ENCODE data around the gene PRDX6. TPM values are rescaled to one million over a fixed set of nuclear protein-coding genes. Genes with fewer than 3 reads are reported as not detected.

The PRDX6 gene
- total and polyA plus RNA-seq, 2 of the 4 experiments (the other 2 are of a cell fraction): 373 to 426 TPM

DNA sequence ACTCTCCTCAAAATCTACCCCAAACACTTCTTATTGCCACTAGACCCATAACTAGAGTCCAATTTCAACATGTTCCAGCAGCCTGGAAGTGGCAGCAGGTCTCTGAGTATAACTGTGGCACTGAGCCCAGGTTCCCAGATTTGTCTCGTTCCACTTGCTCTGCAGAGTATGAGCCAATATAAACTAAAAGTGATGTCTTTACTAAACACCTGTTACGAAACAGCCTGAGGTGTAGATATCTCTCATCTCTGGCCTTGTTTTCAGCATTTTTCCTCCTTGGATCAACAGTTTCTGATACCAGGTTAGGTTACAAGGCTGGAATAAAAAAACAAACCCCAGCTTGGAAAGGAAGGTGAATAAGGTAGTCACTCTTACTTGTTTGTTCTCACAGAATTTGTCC lies 25.2 kb upstream of the PRDX6 start:
- H2AFZ ChIP-seq (replicated peaks; ENCODE audit: low read length, poor library complexity): no peak overlapping the region
- H3K14ac ChIP-seq (replicated peaks; ENCODE audit: low read depth, low read length): no peak overlapping the region
- H3K9ac ChIP-seq (ENCODE audit: low read depth, low read length): no peak overlapping the region
- dilution Hi-C loops (cut with HindIII; ENCODE audit: low sequenced_read_pairs, unreplicated experiment) (no loop called here), in situ Hi-C loops (cut with MboI; ENCODE audit: low sequenced_read_pairs) (no loop called here), intact Hi-C loops (cut with micrococcal nuclease) (no loop called here)
- POLR2A ChIA-PET (ENCODE audit: unreplicated experiment): no interaction called here
- no peaks in the 10 kb centered on the region for H3K9me3 ChIP-seq (ENCODE audit: control insufficient read depth, insufficient read depth, low read length)
- no peak overlapping the region for H3K27ac ChIP-seq (ENCODE audit: insufficient read depth, low read length)
- no peak overlapping the region for H3K23ac ChIP-seq (ENCODE audit: low read depth, low read length)
- no peak overlapping the region for H2BK5ac ChIP-seq (ENCODE audit: low read depth, low read length, poor library complexity, severe bottlenecking)
- H3K4ac ChIP-seq (ENCODE audit: low read depth, low read length): no peak overlapping the region
- H3K4me3 ChIP-seq (ENCODE audit: insufficient read depth, low read depth, low read length): no peak overlapping the region
- H3K4me1 ChIP-seq (ENCODE audit: control insufficient read depth, insufficient read depth, low read length): peaks cover 12% of the 10 kb centered on the region
- no peak overlapping the region for H3K18ac ChIP-seq (ENCODE audit: low read depth, low read length)
- no CpG with 5 or more reads among the region's 2 CpGs for WGBS, 2 experiments (ENCODE audit: extremely low coverage in 2 of 2, insufficient read length in 1 of 2)
- peaks cover 2 to 22% of the 10 kb centered on the region in 2 experiments; a peak in 2 of 4 replicates for H3K79me1 ChIP-seq (ENCODE audit: low read depth in 1 of 2, low read length in 2 of 2)
- H2AK5ac ChIP-seq (ENCODE audit: low read depth, low read length): no peak overlapping the region
- no peak overlapping the region for H3K4me2 ChIP-seq (ENCODE audit: low read depth, low read length)
- peaks cover 4% of the 10 kb centered on the region for H3K9me1 ChIP-seq (ENCODE audit: insufficient read depth, low read length)
- no peak overlapping the region for H4K8ac ChIP-seq (ENCODE audit: low read depth in 2 of 2, low read length in 2 of 2)
- DNase-seq (peak; percentile 56), ATAC-seq (ENCODE audit: low read depth) (peak; percentile 36; the same call in 1 of the 2 replicates)
- no peak overlapping the region for H2AK9ac ChIP-seq (replicated peaks; ENCODE audit: low read depth, low read length, poor library complexity)
- H4K20me1 ChIP-seq (ENCODE audit: insufficient read depth, low read length): no peaks in the 10 kb centered on the region
- no peak overlapping the region for H2BK20ac ChIP-seq (ENCODE audit: low read depth, low read length)
- no peak overlapping the region for H4K91ac ChIP-seq (ENCODE audit: insufficient read depth, low read depth, low read length)
- H4K5ac ChIP-seq (ENCODE audit: low read depth, low read length): no peak overlapping the region
- no peaks in the 10 kb centered on the region for H3K36me3 ChIP-seq (ENCODE audit: control insufficient read depth, insufficient read depth, low read length)
- CTCF ChIA-PET: interaction anchor here (1.1 kb wide), 1 partner anchor 22 kb away, joined by 3 read pairs; no protein-coding TSS in a partner anchor
- H2BK15ac ChIP-seq (ENCODE audit: low read depth, low read length): no peak overlapping the region
- no peak for TF ChIP-seq NFE2L2 (IDR thresholded peaks at IDR 0.05; ENCODE audit: low read depth, low read length)
- peak; percentile 36; the same call in 1 of the 2 replicates for TF ChIP-seq CEBPB (IDR thresholded peaks at IDR 0.05; ENCODE audit: low read depth, low read length)
- no peak overlapping the region for H2BK120ac ChIP-seq (ENCODE audit: low read depth, low read length)
- no TSS peak for BruUV-seq (replicated peaks)
- H3K27me3 ChIP-seq (ENCODE audit: control insufficient read depth, insufficient read depth, low read length): no peaks in the 10 kb centered on the region
- H3K56ac ChIP-seq (ENCODE audit: extremely low read depth, insufficient read depth, low read length): no peak overlapping the region

All from IMR-90 (cell line).